Ishikawa (cell line): ENCODE data around the gene PPM1L.

ENCODE experiments used
- CEBPB ChIP-seq: IDR thresholded peaks from 2 replicates; pipeline ENCODE4 v1.6.1; 2012
- CREB1 ChIP-seq: IDR thresholded peaks from 2 replicates; pipeline ENCODE4 v1.6.1; 2012; ENCODE audit warnings: low read depth
- EP300 ChIP-seq: IDR thresholded peaks from 2 replicates; pipeline ENCODE4 v1.6.1; 2012; ENCODE audit warnings: borderline replicate concordance
- RAD21 ChIP-seq: IDR thresholded peaks from 2 replicates; pipeline ENCODE4 v1.6.1; 2012; ENCODE audit warnings: low read depth
- TAF1 ChIP-seq: IDR thresholded peaks from 2 replicates; pipeline ENCODE4 v1.6.1; 2012; ENCODE audit warnings: low read depth, mild to moderate bottlenecking
- TCF12 ChIP-seq: IDR thresholded peaks from 2 replicates; pipeline ENCODE4 v1.6.1; 2012; ENCODE audit warnings: low read depth
- TF ChIP-seq, protein P1 (sequence below): IDR thresholded peaks from 2 replicates; pipeline ENCODE4 v1.6.1; 2012
- TF ChIP-seq, protein P2 (sequence below): IDR thresholded peaks from 2 replicates; pipeline ENCODE4 v1.6.1; 2012; ENCODE audit warnings: low read depth, mild to moderate bottlenecking

DNA sequence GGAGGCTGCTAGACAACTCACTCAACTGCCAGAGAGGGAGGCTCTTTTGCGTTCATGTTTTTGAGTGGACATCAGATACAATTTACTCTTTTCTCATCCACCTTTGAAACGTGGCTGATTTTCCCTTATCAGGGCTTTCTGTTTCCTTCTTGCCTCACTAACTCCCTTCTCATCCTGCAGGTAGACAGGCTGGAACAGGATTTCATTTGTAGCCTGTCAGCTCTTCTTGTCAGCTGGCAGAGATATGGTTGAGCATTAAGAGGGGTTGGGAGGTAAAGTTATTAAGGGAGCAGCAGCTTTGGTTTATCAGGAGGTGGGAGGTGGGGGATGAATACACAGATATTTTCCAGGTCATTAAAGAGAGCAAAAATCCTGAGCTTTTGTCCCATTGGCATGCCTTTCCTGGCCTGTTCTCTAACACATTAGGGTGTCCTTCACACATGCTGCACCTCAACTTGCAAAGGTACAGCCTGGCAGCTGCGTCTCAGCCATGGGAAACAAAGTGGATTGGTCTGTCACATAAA, 73.5 kb downstream of the PPM1L start:
- TF ChIP-seq CEBPB (no peak), CREB1 (no peak), EP300 (no peak), TAF1 (no peak), RAD21 (no peak), TCF12 (no peak)
- TF ChIP-seq, protein P1, sequence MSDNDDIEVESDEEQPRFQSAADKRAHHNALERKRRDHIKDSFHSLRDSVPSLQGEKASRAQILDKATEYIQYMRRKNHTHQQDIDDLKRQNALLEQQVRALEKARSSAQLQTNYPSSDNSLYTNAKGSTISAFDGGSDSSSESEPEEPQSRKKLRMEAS = no peak
- TF ChIP-seq, protein P2, sequence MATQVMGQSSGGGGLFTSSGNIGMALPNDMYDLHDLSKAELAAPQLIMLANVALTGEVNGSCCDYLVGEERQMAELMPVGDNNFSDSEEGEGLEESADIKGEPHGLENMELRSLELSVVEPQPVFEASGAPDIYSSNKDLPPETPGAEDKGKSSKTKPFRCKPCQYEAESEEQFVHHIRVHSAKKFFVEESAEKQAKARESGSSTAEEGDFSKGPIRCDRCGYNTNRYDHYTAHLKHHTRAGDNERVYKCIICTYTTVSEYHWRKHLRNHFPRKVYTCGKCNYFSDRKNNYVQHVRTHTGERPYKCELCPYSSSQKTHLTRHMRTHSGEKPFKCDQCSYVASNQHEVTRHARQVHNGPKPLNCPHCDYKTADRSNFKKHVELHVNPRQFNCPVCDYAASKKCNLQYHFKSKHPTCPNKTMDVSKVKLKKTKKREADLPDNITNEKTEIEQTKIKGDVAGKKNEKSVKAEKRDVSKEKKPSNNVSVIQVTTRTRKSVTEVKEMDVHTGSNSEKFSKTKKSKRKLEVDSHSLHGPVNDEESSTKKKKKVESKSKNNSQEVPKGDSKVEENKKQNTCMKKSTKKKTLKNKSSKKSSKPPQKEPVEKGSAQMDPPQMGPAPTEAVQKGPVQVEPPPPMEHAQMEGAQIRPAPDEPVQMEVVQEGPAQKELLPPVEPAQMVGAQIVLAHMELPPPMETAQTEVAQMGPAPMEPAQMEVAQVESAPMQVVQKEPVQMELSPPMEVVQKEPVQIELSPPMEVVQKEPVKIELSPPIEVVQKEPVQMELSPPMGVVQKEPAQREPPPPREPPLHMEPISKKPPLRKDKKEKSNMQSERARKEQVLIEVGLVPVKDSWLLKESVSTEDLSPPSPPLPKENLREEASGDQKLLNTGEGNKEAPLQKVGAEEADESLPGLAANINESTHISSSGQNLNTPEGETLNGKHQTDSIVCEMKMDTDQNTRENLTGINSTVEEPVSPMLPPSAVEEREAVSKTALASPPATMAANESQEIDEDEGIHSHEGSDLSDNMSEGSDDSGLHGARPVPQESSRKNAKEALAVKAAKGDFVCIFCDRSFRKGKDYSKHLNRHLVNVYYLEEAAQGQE = no peak
